ENCODE data around the gene NRG4. TPM values are rescaled to one million over a fixed set of nuclear protein-coding genes. Genes with fewer than 3 reads are reported as not detected.
A peak's percentile ranks its signal among the peaks of the same experiment; 100 is the strongest.
"Not testable (repeated sequence)": the region's sequence is repeated elsewhere in the genome, so short reads cannot be mapped to it uniquely, and the experiment has no call there.

The NRG4 gene
- total RNA-seq, 1 experiment from 2014 or later, result 0.39 TPM

DNA sequence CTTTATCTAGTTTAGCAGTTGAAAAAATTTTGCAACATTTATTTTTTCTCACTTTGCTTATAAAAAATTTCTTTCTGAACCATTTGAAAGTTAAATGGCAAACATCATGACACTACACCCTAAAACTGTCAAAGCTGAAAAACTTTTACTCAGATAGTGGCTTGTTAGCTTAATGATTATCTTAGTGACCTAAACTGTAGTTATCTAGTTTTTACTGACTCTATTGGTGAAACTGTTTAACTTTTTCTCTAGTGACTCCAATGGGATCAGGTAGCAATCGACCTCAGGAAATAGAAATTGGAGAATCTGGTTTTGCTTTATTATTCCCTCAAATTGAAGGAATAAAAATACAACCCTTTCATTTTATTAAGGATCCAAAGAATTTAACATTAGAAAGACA, 95.2 kb downstream of the NRG4 start:
- in situ Hi-C loops (cut with HindIII; ENCODE audit: low pct_unique_long_range_greater_than_20kb, low sequenced_read_pairs) (no loop called here), intact Hi-C loops (cut with micrococcal nuclease; ENCODE audit: unreplicated experiment) (no loop called here)
- ChIA-PET POLR2A (no interaction called here), CTCF (no interaction called here)
- no peaks in the 10 kb centered on the region for H3K9me3 ChIP-seq (ENCODE audit: control insufficient read depth, insufficient read depth, low read depth, low read length)
- TF ChIP-seq CTCF (IDR thresholded peaks at IDR 0.05) (no peak), REST (IDR thresholded peaks at IDR 0.05; ENCODE audit: insufficient read depth in 1 of 2, low read depth in 2 of 2, low read length in 1 of 2) (no peak), POLR2AphosphoS5 (IDR thresholded peaks at IDR 0.05; ENCODE audit: low read depth, low read length) (no peak), TCF7L2 (IDR thresholded peaks at IDR 0.05; ENCODE audit: low read depth, low read length) (no peak), SIN3A (IDR thresholded peaks at IDR 0.05; ENCODE audit: borderline replicate concordance, insufficient read depth, low read depth, low read length) (no peak)
- H3K4me1 ChIP-seq (ENCODE audit: control insufficient read depth, insufficient read depth, low read length), result no peaks in the 10 kb centered on the region
- no peak for DNase-seq (ENCODE audit: low read depth, low spot score)
- H3K36me3 ChIP-seq (ENCODE audit: control insufficient read depth, insufficient read depth, low read length), result peaks cover 16% of the 10 kb centered on the region; the same call in 1 of the 2 replicates
- BruUV-seq (replicated peaks), result no TSS peak
- no peak overlapping the region for H3K4me3 ChIP-seq (ENCODE audit: low read depth in 2 of 2, low read length in 2 of 2)
- no peaks in the 10 kb centered on the region for H3K27me3 ChIP-seq (ENCODE audit: control insufficient read depth, insufficient read depth, low read length)
- ATAC-seq, result no peak
- no peak overlapping the region for H3K27ac ChIP-seq (ENCODE audit: low read length)

DNA sequence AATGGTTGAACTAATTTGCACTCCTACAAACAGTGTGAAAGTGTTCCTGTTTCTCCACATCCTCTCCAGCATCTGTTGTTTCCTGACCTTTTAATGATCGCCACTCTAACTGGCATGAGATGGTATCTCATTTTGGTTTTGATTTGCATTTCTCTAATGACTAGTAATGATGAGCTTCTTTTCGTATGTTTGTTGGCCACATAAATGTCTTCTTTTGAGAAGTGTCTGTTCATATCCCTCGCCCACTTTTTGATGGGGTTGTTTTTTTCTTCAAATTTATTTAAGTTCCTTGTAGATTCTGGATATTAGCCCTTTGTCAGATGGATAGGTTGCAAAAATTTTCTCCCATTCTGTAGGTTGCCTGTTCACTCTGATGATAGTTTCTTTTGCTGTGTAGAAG, 101.9 kb downstream of the NRG4 start:
- BruUV-seq (replicated peaks); H3K4me3 ChIP-seq (ENCODE audit: low read depth in 2 of 2, low read length in 2 of 2); H3K4me1 ChIP-seq (ENCODE audit: control insufficient read depth, insufficient read depth, low read length); CTCF ChIA-PET; H3K27me3 ChIP-seq (ENCODE audit: control insufficient read depth, insufficient read depth, low read length); ATAC-seq; in situ Hi-C loops (cut with HindIII; ENCODE audit: low pct_unique_long_range_greater_than_20kb, low sequenced_read_pairs); DNase-seq (ENCODE audit: low read depth, low spot score); H3K9me3 ChIP-seq (ENCODE audit: control insufficient read depth, insufficient read depth, low read depth, low read length); H3K27ac ChIP-seq (ENCODE audit: low read length); POLR2A ChIA-PET; intact Hi-C loops (cut with micrococcal nuclease; ENCODE audit: unreplicated experiment): not testable (repeated sequence)
- H3K36me3 ChIP-seq (ENCODE audit: control insufficient read depth, insufficient read depth, low read length), result peaks cover 20% of the 10 kb centered on the region

DNA sequence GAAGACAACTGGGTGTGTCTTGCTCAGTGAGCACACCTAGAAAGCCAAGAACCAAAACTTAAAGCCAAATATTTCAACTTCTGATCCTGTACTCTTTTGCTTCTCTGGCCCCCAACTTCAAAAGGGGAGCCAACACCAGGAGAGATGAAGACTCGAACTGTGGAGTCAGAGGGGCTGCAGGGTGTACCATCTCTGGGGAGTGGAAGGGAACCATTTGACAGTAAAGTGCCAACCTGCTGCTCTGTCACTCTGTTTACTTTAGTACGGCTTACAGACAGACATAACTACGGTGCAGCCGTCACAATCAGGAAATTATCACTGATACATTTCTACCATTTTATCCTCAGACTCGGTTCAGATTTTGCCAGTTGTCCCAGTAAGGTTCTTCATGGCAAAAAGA, 107.0 kb downstream of the NRG4 start:
- ATAC-seq, result no peak
- Histone ChIP-seq H3K4me1 (ENCODE audit: control insufficient read depth, insufficient read depth, low read length) (peaks cover 31% of the 10 kb centered on the region), H3K27ac (ENCODE audit: low read length) (peak overlapping the region; percentile 1; the same call in 1 of the 2 replicates), H3K9me3 (ENCODE audit: control insufficient read depth, insufficient read depth, low read depth, low read length) (no peaks in the 10 kb centered on the region), H3K27me3 (ENCODE audit: control insufficient read depth, insufficient read depth, low read length) (no peaks in the 10 kb centered on the region), H3K4me3 (ENCODE audit: low read depth in 2 of 2, low read length in 2 of 2) (peak overlapping the region; percentile 74 to 97), H3K36me3 (ENCODE audit: control insufficient read depth, insufficient read depth, low read length) (peaks cover 17% of the 10 kb centered on the region)
- BruUV-seq (replicated peaks), result no TSS peak
- POLR2A ChIA-PET, result no interaction called here
- intact Hi-C loops (cut with micrococcal nuclease; ENCODE audit: unreplicated experiment) (no loop called here), in situ Hi-C loops (cut with HindIII; ENCODE audit: low pct_unique_long_range_greater_than_20kb, low sequenced_read_pairs) (no loop called here)
- CTCF ChIA-PET, result no interaction called here
- TF ChIP-seq REST (IDR thresholded peaks at IDR 0.05; ENCODE audit: insufficient read depth in 1 of 2, low read depth in 2 of 2, low read length in 1 of 2) (no peak), SIN3A (IDR thresholded peaks at IDR 0.05; ENCODE audit: borderline replicate concordance, insufficient read depth, low read depth, low read length) (no peak)
- no peak for DNase-seq (ENCODE audit: low read depth, low spot score)
